MM.1S (cell line): ENCODE measurements around the gene SEZ6L.

Experiments
- DNase-seq: peaks from one replicate; pipeline ENCODE4 v3.0.0-alpha.2; 2015
- H2AFZ ChIP-seq: fragments of 300-600 bp; sonication (generic); 2 replicates; pipeline ENCODE4 v1.6.0; 2016; ENCODE audit warnings: antibody characterized with exemption, low read length
- H3F3A ChIP-seq: fragments of 300-600 bp; sonication (generic); 2 replicates; pipeline ENCODE4 v1.6.1; 2016; ENCODE audit warnings: mild to moderate bottlenecking, antibody characterized with exemption, low read length, moderate library complexity, mixed read lengths; ENCODE audit not compliant: insufficient read depth
- H3K27ac ChIP-seq: fragments of 300-600 bp; sonication (generic); 2 replicates; pipeline ENCODE4 v1.5.1; 2016; ENCODE audit warnings: mild to moderate bottlenecking, low read length
- H3K27me3 ChIP-seq: fragments of 300-600 bp; sonication (generic); replicated peaks from 2 replicates; pipeline ENCODE4 v1.6.0; 2016; ENCODE audit warnings: low read length; ENCODE audit not compliant: insufficient read depth
- H3K36me3 ChIP-seq: fragments of 300-600 bp; sonication (generic); replicated peaks from 2 replicates; pipeline ENCODE4 v1.6.1; 2016; ENCODE audit warnings: mild to moderate bottlenecking, low read length, mixed read lengths; ENCODE audit not compliant: insufficient read depth
- H3K4me1 ChIP-seq: fragments of 300-600 bp; sonication (generic); 2 replicates; pipeline ENCODE4 v1.6.1; 2016; ENCODE audit warnings: low read length, mixed read lengths
- H3K4me2 ChIP-seq: fragments of 300-600 bp; sonication (generic); 2 replicates; pipeline ENCODE4 v1.6.0; 2016; ENCODE audit warnings: low read depth, low read length
- H3K4me3 ChIP-seq: fragments of 300-600 bp; sonication (generic); 2 replicates; pipeline ENCODE4 v1.5.1; 2016; ENCODE audit warnings: low read length, mixed read lengths
- H3K79me2 ChIP-seq: fragments of 300-600 bp; sonication (generic); 2 replicates; pipeline ENCODE4 v1.6.1; 2016; ENCODE audit warnings: mixed run types, low read length, mixed read lengths
- H3K9ac ChIP-seq: fragments of 300-600 bp; sonication (generic); 2 replicates; pipeline ENCODE4 v1.6.1; 2016; ENCODE audit warnings: low read length, mixed read lengths
- H3K9me2 ChIP-seq: fragments of 300-600 bp; sonication (generic); replicated peaks from 2 replicates; pipeline ENCODE4 v1.6.1; 2016; ENCODE audit warnings: mild to moderate bottlenecking, low read length, mixed read lengths; ENCODE audit not compliant: insufficient read depth
- H3K9me3 ChIP-seq: fragments of 300-600 bp; sonication (generic); replicated peaks from 2 replicates; pipeline ENCODE4 v1.6.1; 2016; ENCODE audit warnings: mild to moderate bottlenecking, low read length, mixed read lengths; ENCODE audit not compliant: insufficient read depth
- H4K20me1 ChIP-seq: fragments of 300-600 bp; sonication (generic); 2 replicates; pipeline ENCODE4 v1.6.1; 2016; ENCODE audit warnings: mild to moderate bottlenecking, low read length, moderate library complexity, mixed read lengths; ENCODE audit not compliant: insufficient read depth
- EZH2 ChIP-seq: fragments of 300-600 bp; sonication (generic); optimal IDR thresholded peaks from 2 replicates; pipeline ENCODE3; 2017; ENCODE audit warnings: low read depth, mild to moderate bottlenecking, antibody characterized with exemption, low read length, mixed read lengths
- EZH2phosphoT487 ChIP-seq: fragments of 300-600 bp; sonication (generic); IDR thresholded peaks from 2 replicates; pipeline ENCODE4 v1.6.1; 2018; ENCODE audit warnings: antibody characterized with exemption, low read length
- TF ChIP-seq, protein P1 (sequence below): fragments of 300-600 bp; sonication (generic); IDR thresholded peaks from 2 replicates; pipeline ENCODE4 v1.5.1; 2016; ENCODE audit warnings: antibody characterized with exemption, low read length, mixed read lengths

Gene SEZ6L

DNA sequence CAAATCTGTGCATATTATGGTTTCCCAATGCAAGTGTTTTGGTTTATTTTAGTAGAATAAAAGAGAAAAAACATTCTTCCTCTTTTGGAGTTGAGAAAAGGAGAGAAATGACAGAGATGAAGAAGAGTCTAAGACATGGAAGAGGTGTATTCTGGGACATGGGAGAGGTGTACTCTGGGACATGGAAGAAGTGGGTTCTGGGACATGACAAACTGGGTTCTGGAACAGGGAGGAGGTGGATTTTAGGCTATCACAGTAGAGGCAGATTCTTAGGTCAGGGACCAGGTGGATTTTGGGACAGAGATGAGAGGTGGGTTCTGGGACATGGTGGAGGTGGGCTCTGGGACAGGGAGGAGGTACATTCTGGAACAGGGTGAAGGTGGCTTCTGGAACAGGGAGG is 257.7 kb downstream of the SEZ6L start:
- Histone ChIP-seq H3K4me3 (no peak overlapping the region), H3K27ac (no peak overlapping the region), H3F3A (peaks cover 22% of the 10 kb centered on the region), H3K9me2 (no peaks in the 10 kb centered on the region), H3K27me3 (no peaks in the 10 kb centered on the region), H4K20me1 (no peaks in the 10 kb centered on the region), H3K36me3 (no peaks in the 10 kb centered on the region), H3K79me2 (peaks cover 15% of the 10 kb centered on the region), H3K9me3 (no peaks in the 10 kb centered on the region), H2AFZ (no peak overlapping the region), H3K4me2 (no peak overlapping the region), H3K4me1 (peaks cover 27% of the 10 kb centered on the region), H3K9ac (no peak overlapping the region)
- DNase-seq = no peak
- TF ChIP-seq EZH2phosphoT487 (no peak), EZH2 (no peak)
- TF ChIP-seq, protein P1, sequence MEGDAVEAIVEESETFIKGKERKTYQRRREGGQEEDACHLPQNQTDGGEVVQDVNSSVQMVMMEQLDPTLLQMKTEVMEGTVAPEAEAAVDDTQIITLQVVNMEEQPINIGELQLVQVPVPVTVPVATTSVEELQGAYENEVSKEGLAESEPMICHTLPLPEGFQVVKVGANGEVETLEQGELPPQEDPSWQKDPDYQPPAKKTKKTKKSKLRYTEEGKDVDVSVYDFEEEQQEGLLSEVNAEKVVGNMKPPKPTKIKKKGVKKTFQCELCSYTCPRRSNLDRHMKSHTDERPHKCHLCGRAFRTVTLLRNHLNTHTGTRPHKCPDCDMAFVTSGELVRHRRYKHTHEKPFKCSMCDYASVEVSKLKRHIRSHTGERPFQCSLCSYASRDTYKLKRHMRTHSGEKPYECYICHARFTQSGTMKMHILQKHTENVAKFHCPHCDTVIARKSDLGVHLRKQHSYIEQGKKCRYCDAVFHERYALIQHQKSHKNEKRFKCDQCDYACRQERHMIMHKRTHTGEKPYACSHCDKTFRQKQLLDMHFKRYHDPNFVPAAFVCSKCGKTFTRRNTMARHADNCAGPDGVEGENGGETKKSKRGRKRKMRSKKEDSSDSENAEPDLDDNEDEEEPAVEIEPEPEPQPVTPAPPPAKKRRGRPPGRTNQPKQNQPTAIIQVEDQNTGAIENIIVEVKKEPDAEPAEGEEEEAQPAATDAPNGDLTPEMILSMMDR = no peak

- H4K20me1 ChIP-seq = no peaks in the 10 kb centered on the region
- H3F3A ChIP-seq = peaks cover 31% of the 10 kb centered on the region
- TF ChIP-seq, protein P1 = no peak
- TF ChIP-seq EZH2 = no peak
- no peak for TF ChIP-seq EZH2phosphoT487
- H3K9me3 ChIP-seq = no peaks in the 10 kb centered on the region
- peak within 1 kb of the TSS; percentile 88 for H2AFZ ChIP-seq
- peak within 1 kb of the TSS; percentile 98 for H3K4me2 ChIP-seq
- peak within 1 kb of the TSS; percentile 77 for H3K27ac ChIP-seq
- peak within 1 kb of the TSS; percentile 60 for H3K9ac ChIP-seq
- no peaks in the 10 kb centered on the region for H3K27me3 ChIP-seq
- H3K4me3 ChIP-seq = peak within 1 kb of the TSS; percentile 73
- H3K36me3 ChIP-seq = no peaks in the 10 kb centered on the region
- H3K4me1 ChIP-seq = peaks cover 42% of the 10 kb centered on the region
- peaks cover 28% of the 10 kb centered on the region for H3K79me2 ChIP-seq
- no peaks in the 10 kb centered on the region for H3K9me2 ChIP-seq
- peak; percentile 80 for DNase-seq
These were observed 259.5 kb downstream of the SEZ6L start, which contains the start of gene ASPHD2 for GRCh38 chr22:26428515-26429457. TSS of gene ASPHD2 (plus strand) at chr22:26429260. CDS start at chr22:26433616, 4,356 bp downstream.

DNA sequence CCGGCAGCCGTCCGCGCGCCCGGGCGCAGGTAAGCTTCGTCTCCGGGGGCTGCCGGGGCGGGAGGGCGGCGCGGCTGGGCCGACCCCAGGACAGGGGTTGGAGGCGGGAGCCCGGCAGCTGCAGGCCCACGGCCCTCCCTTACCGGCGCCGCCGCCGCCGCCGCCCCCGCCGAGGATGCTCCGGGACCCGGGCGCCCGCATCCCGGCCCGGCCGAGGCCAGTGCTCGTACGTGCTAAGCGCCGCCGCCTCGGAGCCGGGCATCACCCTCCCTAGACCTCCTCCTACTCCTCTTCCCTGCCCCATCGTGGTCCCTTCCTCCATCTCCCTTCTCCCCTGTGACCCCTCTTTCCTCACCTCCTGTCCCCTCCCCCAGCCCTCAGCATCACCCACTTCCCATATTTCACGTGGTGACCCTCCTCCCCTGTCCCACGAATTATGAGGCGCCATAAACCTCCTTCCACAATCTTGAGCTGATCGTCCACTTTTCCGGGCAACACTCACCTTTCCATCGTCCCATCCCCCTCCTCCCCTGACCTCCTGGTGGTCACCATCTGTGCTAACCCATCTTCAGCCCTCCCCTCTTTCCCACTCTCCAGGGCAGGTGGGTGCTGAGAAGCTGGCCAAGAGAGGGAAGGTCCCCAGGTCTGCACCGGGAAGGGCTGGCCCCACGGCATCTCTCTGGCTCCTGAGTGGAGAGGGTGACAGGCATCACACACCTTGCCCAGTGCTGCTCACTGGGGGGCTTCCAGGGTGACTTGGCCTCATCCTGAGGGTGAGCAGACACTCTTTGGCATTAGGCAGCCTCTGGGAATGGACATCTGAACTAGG is 260.4 kb downstream of the SEZ6L start:
- TF ChIP-seq EZH2 (no peak), EZH2phosphoT487 (no peak)
- no peaks in the 10 kb centered on the region for H4K20me1 ChIP-seq
- peaks cover 31% of the 10 kb centered on the region for H3F3A ChIP-seq
- H2AFZ ChIP-seq = peak overlapping the region; percentile 59
- no peaks in the 10 kb centered on the region for H3K36me3 ChIP-seq
- no peaks in the 10 kb centered on the region for H3K9me2 ChIP-seq
- H3K4me1 ChIP-seq = peaks cover 42% of the 10 kb centered on the region
- no peaks in the 10 kb centered on the region for H3K27me3 ChIP-seq
- peak overlapping the region; percentile 98 for H3K4me2 ChIP-seq
- peaks cover 36% of the 10 kb centered on the region for H3K79me2 ChIP-seq
- H3K27ac ChIP-seq = no peak overlapping the region
- no peaks in the 10 kb centered on the region for H3K9me3 ChIP-seq
- H3K4me3 ChIP-seq = peak overlapping the region; percentile 72
- no peak for DNase-seq
- H3K9ac ChIP-seq = peak overlapping the region; percentile 58; the same call in 1 of the 2 replicates
